ENCODE data around the gene TBC1D10B.
"Not testable (repeated sequence)": the region's sequence is repeated elsewhere in the genome, so short reads cannot be mapped to it uniquely, and the experiment has no call there.

TBC1D10B gene

DNA sequence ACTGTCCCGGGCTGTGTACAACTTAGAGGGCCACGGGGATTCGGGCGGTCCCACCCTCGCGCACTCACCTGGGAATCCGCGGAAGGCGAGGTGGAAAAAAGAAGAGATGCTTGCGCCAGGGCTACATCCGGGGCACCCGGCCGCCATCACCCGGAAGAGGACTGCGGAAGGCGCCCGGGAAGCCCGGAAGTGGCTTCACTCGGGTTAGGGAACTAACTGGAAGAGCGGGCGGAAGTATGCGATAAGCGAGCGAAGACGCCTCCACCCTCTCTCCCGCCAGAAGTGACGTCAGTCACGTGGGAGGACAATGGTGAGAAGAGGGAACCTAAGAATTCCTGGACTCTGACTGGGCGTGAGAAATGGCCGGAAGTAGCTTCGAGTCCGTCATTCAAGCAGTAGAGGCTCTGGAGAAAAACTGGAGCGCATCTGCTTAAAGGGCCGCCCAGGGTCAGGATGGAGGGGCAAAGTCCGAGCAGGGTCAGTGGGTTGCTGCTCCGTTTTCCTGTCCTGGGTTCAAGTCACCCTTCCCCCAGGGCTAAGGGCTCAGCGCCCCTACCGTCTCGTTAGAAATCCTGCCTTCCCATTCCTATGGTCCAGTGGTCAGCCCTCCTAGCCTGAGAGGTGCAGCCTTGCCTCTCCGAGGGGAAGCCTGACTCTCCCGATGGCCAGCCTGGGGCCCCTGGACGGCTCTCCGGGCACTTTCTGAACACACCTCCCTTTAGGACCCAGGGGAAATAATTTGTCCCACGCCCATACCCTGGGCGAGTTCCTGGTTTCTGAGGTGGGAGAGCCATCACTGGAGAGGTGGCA lies 14.9 kb downstream of the TBC1D10B start, which contains the start of gene CD2BP2:
TSS of gene CD2BP2 (minus strand) at position 165 of the 810 bp plus-strand sequence. CDS start 627 bp downstream, outside the sequence.
- peak; percentile 84 for DNase-seq (ENCODE audit: low read depth)

DNA sequence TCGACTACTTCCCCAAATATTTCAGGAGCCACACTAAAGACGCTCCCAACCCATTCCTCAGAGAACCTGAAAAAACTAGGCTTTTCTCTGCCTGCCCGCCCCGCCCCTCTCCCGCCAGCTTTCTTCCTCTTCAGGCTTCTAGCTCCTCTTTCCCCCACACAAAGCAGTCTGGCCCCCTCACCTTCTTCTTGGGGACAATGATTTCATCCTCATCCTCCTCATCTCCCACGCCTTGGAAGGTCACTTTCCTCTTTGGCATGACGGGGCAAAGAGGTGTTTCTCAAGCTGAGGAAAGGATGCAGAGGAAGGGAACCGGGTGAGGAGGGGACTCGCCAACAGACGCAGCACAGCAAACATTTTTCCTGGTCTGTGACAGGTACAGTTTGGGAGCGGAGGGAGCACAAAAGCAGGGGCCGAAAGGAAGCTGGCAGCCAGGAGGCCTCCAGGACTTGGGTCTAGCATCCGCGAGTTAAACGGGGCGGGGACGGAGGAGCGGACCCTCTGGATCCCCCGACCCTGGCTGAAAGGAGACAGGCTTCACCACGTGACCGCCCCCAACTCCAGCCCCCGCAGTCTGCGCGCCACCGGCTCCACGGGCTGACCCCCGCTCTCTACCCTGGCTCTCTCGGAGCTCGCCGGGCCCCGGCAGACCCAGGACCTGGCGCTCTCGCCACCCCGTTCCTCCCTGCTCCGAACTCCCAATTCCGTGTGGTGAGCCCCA lies 15.7 kb downstream of the TBC1D10B start:
- DNase-seq (ENCODE audit: low read depth) = no peak

DNA sequence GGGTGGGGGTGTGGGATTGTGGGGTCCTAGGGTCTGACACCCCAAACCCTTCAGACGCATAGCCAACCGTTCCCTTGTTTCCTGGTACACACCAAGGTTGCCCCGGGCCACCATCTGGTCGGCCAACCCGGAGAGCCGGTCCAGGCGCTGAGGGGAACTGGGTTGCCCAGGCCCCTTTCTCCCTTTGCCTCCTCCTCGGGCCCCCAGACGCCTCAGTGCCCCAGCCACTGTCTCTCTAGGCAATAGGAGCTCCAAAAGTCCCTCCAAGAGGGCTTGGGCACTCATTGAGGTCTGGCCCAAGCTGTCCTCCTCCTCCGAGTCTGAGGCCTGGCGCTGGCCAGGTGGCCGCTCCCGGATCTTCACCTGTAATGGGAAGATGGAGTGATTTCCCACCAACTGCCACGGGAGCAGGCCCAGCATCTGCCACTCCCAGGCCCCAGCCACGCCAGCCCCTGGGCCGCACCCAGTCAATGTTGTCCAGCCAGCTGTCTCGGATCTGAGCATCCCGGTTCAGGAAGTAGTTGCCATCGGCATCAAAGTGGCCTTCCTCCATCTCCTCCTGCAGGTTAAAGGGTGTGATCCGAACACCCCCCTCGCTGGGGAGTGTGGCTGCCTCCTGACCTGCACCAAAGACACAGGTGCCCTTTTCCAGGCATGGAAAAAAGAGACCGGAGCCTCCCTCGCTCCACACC lies 16.7 kb downstream of the TBC1D10B start:
- no peak for DNase-seq (ENCODE audit: low read depth)

DNA sequence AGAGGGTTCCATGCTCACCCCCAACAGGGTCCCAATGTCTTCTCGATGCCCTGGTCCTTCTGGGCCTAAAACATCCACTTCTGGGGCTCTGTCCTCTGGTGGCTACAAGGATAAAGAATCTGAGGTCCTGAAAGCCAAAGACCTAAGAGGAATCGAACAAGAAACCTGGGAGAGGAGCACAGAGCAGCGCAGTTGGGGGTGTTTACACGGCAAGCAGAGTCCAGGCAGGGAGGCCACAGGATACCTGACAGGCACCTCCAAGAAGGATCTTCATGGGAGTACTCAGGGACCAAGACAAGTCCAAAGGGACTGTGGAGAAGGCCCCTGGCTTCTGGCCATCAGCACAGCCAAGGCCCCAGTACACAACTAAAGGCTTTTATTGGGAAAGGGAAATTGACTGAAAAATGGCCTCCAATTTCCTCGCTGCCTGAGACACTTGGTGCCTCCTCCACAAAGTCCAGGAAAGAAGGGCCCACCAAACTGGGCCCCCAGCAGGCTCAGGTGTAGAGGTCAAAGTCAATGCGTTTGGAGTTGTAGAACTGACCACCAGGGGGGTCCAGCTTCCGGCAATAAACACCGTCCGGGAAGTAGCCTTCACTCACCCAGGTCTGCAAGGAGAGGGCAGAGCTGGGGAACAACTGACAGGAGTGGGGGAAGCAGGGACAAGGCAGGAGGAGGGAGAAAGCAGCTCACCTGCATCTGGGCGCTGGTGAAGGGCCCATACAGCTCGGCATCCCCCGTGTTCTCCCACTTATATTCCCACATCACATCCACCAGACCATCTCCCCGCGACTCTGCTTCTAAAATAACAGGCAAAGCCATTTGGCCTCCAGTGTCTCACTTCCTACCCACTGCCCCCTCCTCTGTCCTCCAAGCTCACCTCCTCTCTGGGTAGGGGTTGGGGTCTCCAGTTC lies 17.5 kb downstream of the TBC1D10B start:
- no peak for DNase-seq (ENCODE audit: low read depth)

DNA sequence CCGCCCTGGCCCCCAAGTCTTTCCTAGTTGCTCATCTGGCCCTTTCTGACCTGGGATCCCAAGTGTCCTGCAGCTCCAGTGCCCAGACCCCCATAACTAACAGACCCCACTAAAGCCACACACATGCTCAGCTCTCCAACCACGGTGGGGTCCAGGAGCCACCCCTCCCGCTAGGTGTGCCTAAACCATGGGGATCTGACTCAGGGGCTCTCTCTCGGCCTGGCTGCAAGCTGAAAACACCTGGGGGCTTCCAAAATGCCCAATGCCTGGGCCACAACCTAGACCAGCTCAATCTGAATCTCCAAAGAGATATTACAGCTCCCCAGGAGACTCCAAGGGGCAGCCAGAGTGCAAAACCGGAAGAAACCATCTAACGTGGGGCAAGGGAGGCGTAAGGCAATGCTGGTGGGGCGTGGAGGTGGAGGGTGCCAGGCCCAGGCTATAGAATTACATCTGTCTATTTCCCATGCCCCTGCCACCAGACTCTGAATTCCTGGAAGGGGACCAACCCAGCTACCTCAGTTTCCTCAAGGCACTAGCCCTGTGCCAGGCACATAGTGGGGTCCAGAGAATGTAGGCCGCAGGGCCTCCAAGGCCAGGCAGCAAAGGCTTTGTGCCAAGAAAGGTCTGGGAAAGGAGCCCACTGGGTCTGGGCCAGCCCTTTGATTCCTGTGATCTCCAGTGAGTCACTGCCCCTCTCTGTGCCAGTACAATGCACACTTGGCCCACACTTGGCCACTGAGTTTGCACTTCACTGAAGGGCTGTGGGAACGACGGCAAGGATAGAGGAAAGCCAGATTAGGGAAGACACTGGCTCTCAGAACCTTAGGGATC lies 18.5 kb downstream of the TBC1D10B start:
- no peak for DNase-seq (ENCODE audit: low read depth)

DNA sequence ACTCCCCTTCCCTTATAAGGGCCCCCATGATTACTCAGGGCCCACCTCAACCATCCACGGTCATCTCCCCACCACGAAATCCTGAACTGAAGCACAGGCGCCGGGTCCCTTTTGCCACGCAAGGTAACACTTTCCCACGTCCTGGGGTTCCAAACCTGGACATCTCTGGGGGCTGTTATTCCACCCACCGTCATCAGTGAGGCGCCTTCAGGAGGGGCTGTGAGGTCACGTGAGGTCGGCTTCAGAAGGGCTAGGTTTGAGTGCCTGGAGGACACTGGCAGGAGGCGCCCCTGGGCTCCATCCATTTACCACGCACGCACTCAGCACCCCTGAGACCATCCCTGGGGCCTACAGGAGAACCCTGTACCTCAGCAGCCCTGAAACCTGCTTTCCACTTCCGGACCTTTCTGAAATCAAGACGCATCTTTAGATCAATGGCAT lies 19.3 kb downstream of the TBC1D10B start:
- DNase-seq (ENCODE audit: low read depth) = no peak

DNA sequence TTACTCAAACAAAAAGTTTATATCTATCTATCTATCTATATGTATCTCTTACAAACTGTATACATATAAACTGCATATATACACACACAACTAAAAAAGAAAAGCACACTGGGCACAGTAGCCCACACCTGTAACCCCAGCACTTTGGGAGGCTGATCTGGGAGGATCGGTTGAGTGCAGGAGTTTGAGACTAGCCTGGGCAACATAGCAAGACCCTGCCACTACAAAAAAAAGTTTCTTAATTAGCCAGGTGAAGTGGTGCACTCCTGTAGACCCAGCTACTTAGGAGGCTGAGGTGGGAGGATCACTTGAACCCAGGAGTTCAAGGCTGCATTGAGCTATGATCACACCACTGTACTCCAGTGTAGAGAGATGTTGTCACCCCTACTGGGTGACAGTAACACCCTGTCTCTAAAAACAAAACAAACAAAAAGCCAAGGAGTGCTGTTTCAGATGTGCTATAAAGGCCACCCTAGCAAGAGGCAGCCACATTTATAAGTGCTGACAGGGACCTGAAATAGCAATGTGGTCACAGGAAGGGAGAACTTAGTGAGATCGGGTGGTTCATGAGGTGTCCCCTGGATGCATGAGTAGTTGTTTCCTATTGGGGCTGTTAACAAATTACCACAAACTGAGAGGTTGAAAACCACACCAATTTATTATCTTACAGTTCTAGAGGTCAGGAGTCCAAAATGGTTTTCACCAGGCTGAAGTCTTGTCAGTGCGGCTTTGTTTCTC lies 20.0 kb downstream of the TBC1D10B start:
- DNase-seq (ENCODE audit: low read depth) = no peak

DNA sequence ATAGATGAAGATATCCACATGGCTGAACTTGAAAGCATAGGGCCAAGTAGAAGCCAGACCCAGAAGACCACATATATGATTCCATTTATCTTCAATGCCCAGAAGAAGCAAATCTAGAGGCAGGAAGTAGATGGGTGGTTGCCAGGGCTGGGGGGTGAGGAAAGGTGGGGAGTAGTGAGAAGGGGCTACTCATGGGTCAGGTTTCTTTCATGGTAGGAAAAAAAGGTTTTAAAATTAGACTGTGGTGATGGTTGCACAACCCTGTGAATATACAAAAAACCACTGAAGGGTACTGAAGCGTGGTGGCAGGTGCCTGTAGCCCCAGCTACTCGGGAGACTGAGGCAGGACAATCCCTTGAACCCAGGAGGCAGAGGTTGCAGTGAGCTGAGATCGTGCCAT lies 20.6 kb downstream of the TBC1D10B start:
- no peak for DNase-seq (ENCODE audit: low read depth)

DNA sequence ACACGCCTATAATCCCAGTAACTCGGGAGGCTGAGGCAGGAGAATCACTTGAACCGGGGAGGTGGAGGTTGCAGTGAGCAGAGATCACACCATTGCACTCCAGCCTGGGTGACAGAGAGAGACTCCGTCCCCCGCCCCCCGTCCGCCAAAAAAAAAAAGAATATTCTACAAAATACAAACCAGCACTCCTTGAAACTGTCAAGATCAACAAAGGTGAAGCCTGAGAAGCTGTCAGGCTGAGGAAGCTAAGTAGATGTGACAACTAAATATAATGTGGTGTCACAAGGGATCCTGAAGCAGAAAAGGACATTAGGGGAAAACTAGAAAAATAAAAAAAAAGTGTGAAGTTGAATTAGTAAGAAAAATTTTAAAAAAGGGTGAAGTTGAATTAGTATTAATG lies 21.4 kb downstream of the TBC1D10B start:
- no peak for DNase-seq (ENCODE audit: low read depth)

DNA sequence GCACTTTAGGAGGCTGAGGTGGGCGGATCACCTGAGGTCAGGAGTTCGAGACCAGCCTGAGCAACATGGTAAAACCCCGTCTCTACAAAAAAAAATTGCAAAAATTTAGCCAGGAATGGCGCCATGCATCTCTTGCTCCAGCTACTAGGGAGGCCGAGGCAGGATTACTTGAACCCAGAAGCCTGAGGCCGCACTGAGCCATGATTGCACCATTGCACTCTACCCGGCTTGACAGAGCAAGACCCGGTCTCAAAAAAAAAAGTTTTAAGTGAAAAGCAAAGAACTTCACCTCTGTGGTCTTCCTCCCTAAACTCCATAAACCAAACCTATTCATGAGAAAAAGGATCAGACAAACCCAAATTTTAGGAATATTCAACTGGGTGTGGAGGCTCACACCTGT lies 22.2 kb downstream of the TBC1D10B start:
- no peak for DNase-seq (ENCODE audit: low read depth)

DNA sequence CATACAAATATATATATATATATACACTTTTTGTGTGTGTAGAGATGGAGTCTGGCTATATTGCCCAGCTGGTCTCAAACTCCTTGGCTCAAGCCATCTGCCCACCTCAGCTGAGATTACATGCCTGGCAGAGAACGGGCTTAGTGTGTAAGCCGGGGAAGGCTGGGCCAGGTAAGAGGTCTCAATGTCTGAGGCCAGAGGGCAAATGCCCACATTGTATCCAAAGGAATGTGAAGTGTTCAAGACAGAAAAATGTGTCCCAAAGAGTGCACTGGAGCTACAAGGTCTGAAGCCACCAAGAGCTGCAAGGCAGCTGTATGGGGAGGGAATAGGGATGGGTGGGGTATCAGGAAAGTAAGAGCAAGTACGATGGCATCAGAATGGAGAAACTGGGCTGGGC lies 24.0 kb downstream of the TBC1D10B start:
- DNase-seq (ENCODE audit: low read depth) = no peak

DNA sequence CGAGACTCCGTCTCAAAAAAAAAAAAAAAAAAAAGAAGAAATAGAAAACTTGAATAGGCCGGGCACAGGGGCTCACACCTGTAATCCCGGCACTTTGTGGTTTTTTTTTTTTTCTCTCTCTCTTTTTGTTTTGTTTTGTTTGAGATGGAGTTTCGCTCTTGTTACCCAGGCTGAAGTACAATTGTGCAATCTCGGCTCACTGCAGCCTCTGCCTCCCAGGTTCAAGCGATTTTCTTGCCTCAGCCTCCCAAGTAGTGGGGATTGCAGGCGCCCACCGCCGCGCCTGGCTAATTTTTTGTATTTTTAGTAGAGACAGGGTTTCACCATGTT lies 26.8 kb downstream of the TBC1D10B start:
- not testable (repeated sequence) for DNase-seq (ENCODE audit: low read depth)

DNA sequence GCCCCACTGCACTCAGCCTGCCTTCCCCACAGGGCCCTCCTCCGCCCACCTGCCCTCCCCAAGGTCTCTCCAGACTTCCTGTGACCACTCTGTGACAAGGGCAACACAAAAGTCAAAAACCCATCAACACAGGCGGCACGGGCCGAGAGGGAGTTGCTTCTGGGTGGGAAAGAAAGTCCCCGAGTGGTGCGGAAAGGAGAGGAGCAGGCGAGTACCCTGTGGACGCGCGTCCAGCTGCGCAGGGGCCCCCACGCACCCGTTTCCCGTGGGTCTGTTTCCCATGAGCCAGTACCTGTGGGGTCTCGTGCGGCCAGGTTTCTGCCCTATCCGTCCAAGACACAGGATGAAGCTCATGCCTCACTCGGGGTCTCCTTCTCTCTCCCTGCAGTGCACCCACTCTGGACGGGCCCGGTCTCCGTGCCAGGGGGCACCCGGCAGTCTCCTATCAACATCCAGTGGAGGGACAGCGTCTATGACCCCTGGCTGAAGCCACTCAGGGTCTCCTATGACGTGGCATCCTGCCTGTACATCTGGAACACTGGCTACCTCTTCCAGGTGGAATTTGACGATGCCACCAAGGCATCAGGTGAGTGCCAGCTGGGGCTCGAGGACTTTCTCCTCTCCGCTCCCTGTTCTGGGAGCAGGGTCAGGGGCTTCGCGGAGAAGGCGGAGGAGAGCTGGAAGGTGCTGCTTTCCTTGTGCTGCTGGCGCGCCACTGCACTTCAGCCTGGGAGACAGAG lies 27.4 kb downstream of the TBC1D10B start:
- no peak for DNase-seq (ENCODE audit: low read depth)

DNA sequence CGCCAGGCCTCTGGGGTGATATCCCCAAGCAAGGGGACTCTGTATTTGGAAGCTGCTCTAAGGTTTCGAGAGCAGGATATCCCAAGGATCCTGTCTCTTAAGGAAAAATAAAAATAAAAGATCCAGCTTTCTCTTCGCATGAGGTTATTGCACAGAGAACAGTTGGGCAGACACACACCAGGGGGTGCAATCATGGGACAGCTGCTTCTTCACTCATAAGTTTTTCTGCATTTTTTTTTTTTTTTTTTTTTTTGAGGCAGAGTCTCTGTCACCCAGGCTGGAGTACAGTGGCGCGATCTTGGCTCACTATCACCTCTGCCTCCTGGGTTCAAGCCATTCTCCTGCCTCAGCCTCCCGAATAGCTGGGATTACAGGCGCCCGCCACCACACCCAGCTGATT lies 28.3 kb downstream of the TBC1D10B start:
- not testable (repeated sequence) for DNase-seq (ENCODE audit: low read depth)

DNA sequence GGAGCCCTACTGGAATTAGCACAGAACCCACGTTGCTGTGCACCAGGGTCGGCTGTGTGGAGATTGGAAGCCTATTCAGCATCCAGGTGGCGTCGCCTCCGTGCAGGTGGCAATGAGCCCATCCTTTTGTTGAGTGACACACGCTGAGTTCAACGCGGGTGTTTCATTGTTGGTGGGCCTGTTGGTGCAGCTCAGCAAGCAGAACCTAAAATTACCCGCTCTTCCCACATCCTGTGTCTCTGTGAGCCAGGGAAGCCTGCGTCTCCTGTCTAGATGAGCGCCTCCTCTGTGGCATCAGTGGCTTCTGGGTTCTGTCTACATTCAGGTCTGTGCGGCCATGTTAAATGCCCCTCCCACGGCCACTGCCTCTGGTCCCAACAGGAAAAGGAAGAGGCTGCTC lies 29.7 kb downstream of the TBC1D10B start:
- no peak for DNase-seq (ENCODE audit: low read depth)

DNA sequence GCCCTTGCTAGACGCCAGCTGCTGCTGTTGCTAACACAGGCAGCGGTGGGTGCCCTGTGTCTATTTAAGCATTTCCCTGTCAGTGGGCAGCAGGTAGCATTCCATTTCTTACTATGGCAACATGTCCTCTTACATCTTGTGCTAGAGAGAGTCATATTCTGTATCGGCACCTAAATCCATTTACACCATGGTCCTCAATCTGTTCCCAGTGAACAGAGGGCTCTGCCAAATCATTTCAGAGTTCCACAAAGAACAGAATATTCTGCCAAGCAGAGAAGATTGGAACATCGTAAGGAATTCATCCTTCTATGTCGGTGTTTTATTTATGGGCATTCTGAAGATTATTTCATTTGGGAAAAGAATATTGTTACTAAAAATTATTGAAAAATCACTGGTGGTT lies 31.6 kb downstream of the TBC1D10B start:
- not testable (repeated sequence) for DNase-seq (ENCODE audit: low read depth)

DNA sequence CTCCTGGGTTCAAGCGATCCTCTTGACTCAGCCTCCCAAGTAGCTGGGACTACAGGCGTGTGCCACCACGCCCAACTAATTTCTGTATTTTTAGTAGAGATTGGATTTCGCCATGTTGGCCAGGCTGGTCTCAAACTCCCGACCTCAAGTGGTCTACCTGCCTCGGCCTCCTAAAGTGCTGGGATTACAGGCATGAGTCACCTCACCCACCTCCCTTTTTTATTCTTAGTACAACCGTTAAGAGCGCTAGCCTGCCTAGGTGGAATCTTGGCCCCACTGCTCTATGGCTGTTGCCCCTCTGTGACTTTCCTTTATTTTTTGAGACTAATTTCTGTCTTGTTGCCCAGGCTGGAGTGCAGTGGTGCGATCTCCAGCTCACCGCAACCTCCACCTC lies 32.3 kb downstream of the TBC1D10B start:
- not testable (repeated sequence) for DNase-seq (ENCODE audit: low read depth)

DNA sequence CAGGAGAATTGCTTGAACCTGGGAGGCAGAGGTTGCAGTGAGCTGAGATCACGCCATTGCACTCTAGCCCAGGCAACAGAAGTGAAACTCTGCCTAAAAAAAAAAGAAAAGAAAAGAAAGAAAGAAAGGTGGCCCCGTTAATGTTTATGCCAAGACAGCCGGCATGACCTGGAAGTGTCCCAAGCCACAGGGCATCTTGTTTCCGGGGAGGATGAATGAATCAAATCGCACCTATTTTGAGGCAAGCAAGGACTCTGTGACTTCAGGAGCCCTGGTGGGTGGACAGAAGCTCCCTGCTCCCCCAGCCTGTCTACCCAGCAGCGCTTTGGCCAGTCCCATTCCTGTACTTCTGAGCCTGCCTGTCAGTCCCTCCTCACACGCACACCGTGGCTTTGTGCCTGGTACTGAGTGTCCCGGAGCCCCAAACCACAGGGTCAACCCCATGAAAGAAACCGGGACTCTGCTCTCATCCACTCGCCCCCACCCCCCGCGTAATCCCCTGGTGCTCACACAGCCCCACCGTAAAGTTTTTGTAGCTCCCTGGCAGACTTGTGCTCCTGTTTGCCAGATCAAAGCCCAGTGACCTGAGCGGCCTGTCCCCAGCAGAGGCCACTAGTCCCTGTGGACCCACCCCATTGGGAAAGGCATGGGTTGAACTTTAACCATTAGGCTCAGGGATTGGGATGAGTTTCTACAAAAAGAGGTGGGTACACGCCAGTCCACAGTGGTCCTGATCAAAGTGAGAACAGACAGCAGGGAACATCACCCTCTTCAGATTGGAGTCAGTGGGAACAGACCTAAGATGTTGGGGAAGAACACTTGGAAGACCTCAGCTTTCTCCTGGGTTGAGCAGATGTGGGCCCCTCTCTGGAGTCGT lies 34.5 kb downstream of the TBC1D10B start:
- no peak for DNase-seq (ENCODE audit: low read depth)

Measured in stimulated activated CD8-positive, alpha-beta memory T cell treated with anti-CD3 and anti-CD28 coated beads, Interleukin-4, amount 100 ng/mL, for 24 hours (primary cell).